ENCODE data around the gene PRKAB1.

DNA sequence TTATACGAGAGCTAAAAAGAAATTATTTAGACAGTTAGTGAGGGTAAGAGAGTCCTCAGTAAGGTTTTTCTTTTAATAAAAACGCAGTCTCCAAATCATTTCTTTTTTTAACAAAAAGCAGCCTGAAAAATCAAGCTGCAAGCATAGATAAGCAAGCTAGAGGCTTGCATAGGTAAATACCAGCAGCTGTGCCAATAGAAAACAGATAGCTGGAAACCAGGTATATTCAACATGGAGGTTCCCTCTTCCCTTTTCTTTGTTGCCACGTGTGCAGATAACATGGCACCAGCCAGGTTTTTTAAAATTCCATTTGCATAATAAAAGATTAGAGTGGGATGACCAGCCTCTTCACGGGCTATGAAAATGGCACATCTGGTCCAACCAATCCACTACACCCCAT, 6.1 kb upstream of the PRKAB1 start:
- TF ChIP-seq, protein P1, sequence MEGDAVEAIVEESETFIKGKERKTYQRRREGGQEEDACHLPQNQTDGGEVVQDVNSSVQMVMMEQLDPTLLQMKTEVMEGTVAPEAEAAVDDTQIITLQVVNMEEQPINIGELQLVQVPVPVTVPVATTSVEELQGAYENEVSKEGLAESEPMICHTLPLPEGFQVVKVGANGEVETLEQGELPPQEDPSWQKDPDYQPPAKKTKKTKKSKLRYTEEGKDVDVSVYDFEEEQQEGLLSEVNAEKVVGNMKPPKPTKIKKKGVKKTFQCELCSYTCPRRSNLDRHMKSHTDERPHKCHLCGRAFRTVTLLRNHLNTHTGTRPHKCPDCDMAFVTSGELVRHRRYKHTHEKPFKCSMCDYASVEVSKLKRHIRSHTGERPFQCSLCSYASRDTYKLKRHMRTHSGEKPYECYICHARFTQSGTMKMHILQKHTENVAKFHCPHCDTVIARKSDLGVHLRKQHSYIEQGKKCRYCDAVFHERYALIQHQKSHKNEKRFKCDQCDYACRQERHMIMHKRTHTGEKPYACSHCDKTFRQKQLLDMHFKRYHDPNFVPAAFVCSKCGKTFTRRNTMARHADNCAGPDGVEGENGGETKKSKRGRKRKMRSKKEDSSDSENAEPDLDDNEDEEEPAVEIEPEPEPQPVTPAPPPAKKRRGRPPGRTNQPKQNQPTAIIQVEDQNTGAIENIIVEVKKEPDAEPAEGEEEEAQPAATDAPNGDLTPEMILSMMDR (conservative IDR thresholded peaks at IDR 0.05; ENCODE audit: low read depth, low read length), result no peak
- TF ChIP-seq EZH2phosphoT487 (IDR thresholded peaks at IDR 0.05; ENCODE audit: borderline replicate concordance, low read length), result no peak
- TF ChIP-seq EZH2 (IDR thresholded peaks at IDR 0.05; ENCODE audit: low read length, unreplicated experiment), result no peak

Measured in PC-3 (cell line).